HG03521 (cell line): ENCODE data around the gene MT3.
A peak's percentile ranks its signal among the peaks of the same experiment; 100 is the strongest.

Experiments used
- ATAC-seq: cut with Tn5 transposase; IDR thresholded peaks from one replicate; pipeline ENCODE4 v1.9.1; 2021; ENCODE audit warnings: mild to moderate bottlenecking, moderate library complexity; ENCODE audit not compliant: unreplicated experiment

The MT3 gene

GRCh38 chr16:56589141-56590039 is at the start of gene MT3:
TSS of gene MT3 (plus strand) at chr16:56589528. CDS start at chr16:56589591, 63 bp downstream.
- ATAC-seq: no peak

GRCh38 chr16:56539656-56540055 is 49.7 kb upstream of the MT3 start:
- ATAC-seq: no peak

DNA sequence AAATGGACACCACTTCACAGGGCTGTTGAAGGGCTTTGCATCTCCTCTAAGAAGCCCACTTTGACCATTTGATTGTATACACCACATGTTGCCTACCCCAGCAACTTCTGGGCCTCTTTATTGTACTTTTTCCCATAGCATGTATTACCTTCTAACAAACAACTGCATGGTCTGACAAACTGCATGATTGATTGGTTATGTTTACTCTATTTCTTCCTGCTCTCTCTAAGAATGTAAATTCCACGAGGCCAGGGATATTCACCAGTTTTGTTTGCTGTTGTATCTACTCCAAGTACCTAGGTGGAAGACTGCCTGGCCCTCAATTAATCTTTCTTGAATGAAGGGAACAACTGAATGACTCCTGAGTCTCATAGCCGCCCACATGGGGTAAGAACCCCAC is 47.3 kb upstream of the MT3 start:
- no peak for ATAC-seq

GRCh38 chr16:56547120-56547948 is 42.0 kb upstream of the MT3 start:
- no peak for ATAC-seq

DNA sequence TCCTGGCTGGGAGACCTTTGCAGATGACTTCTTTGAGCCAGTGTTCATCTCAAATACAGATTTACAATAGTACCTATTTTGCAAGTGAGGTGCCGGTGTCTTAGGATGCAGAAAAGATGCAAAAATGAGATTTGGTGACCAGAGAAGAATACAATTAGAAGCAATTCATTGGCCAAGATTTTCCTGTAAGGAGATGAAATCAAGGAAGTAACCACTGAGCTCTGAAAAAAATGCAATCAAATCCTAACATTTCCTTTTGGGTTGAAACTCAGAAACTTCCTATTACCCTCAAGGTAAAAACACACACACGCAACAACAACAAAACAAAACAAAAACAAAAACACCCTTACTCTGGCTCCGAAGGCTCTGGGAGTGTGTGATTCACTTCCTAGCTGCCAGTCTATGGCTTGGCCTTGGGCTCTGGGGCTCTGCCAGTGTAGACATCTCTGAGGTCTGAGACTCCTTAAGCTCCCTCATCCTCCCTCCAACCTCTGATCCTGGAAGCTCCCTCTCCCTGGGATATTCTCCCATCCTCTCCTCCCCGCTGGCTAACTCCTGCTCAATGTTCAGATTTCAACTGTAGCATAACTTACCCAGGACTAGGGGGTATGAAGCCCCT is 41.3 kb upstream of the MT3 start:
- ATAC-seq: no peak

DNA sequence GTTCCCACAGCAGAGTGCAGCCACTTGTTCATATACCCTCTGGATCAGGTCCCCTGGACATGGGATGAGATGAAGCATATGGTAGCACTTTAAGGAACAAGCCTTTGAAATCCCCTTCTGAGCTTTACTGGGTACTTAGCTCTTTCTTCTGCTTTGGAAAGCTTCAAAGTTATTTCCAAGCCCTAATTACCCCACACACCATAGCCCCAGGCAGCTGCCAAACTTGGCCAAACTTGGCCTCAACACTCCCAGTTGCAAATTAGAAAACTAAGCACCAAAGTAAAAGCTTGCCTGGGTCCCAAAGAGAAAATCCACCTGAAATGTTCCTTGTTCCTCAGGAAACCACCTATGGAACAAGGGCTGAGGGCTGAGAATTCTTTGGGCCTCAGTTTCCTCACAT is 40.2 kb upstream of the MT3 start:
- ATAC-seq: no peak

DNA sequence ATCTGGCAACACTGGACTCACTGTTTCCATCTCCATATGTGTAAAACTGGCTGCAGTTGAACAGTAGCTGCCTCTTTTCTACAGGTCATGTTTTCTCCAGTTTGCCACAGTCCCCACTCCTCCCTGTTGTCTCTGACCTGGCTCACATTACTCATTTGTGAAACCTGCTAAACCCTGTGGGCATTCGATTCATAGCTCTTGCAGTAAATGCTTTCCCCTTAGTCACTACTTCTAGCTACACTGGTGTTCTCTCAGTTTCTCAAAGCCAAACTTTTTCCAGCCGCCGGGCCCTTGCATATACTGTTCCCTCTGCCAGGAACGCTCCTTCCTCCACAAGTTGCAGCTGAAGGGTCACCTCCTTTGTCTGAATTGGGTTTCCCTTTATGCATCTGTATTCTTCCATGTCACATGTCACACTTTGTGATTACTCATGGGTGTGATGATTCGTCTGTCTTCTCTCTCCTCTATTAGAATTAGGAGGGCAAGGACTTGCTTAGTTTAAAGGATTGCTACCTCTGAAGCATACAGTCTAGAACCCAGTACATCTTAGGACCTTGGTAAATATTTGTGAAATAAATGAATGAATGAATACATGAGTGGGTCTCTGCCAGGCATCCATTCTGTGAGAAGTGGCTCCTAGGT is 39.5 kb upstream of the MT3 start:
- ATAC-seq: no peak

DNA sequence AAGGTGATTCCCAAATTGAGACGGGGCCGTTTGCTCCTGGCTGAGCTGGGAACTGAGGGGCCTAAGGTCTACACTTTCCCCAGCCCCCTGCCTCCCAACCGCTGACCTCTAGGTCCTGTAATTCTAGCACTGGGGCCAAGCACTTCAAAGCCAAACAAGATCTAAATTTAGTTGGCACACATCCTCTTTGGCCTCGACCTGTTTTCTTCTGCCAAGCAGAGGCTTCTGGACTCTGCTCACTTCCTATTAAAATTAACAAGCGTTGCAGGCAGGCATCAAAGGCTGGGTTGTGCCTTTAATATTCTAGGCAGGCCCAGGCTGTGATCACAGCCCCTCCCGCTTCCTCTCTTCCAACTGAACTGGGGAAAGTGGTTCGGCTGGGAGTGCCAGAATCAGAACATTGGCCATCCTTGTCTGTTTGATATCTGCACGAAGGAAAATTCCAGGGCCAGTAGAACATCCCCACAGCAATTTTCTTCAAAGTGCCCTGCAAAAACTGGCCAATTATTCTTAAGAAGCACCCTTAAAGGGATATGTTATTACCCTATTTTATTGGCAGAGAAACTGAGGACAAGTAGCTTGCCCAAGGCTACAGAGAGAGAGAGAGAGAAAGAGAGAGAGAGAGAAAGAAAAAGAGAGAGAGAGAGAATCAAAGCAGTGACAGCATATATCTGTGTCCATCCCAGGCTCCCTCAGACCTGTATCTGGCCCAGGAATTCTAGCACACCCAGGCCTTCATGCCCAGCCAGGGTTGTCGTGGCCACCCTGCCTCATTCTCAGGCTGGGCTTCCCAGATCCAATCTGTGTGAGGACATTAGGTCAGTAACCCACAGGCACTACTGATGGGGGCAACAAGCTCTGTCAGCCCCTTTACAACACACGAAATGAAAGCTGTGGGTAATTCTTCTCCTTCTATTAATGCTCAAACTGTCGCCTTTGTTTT is 37.3 kb upstream of the MT3 start:
- no peak for ATAC-seq

DNA sequence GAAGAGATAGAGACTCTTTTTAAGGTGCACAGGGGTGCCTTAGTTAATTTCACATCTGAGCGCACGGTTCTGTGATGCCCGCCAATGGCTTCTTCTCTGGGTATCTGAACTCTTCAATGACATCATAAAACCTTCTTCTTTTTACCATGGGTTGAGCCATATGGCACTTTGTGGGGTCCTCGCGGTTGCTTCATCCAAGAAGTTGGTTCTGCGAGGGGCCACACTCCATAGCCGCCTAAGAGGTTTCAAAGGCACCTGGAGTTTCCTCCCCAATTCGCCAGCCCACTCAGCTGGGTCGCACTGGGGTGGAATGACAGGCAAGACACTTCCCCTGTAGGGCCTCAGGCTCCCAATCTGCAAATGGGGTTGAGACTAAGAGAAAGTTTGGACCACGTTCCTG is 34.9 kb upstream of the MT3 start:
- no peak for ATAC-seq

- ATAC-seq: no peak
Measured at GRCh38 chr16:56558024-56558747, 31.1 kb upstream of the MT3 start.

DNA sequence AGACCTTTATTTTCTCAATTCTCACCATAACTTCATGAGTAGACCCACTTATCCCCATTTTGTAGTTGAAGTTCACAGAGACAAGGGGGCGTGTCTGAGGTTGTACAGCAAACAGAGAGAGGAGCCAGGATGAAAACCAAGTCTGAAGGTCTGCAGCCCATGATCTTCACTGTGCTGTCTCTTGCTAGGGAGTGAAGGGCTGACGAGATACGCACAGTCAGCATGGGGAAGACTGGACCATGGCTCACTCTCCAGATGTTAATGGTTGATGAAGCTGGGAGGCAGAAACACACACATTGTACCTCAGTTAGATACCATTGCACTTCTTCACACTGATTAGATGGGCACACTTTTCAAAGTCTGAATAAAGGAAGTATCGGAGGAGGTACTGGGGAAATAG is 30.2 kb upstream of the MT3 start:
- ATAC-seq: no peak

GRCh38 chr16:56560447-56560846 is 28.9 kb upstream of the MT3 start:
- ATAC-seq: no peak

DNA sequence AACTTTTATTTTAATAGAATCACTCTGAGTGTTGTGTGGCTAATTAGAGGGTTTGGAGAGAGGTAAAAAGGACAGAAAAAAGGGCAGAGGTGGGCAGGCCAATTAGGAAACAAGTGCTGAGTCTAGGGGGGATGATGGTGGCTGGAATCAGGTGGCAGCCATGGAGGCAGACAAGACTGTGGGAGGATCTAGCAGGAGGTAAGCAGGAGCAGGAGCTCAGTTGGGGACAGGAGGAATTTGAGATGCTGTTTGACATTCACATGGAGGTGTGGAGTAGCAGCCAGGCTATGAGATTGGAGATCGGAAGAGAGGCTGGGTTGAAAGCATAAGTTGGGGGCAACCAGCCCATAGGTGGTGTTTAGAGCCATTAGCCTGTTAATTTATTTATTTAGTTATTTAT is 28.2 kb upstream of the MT3 start:
- no peak for ATAC-seq

DNA sequence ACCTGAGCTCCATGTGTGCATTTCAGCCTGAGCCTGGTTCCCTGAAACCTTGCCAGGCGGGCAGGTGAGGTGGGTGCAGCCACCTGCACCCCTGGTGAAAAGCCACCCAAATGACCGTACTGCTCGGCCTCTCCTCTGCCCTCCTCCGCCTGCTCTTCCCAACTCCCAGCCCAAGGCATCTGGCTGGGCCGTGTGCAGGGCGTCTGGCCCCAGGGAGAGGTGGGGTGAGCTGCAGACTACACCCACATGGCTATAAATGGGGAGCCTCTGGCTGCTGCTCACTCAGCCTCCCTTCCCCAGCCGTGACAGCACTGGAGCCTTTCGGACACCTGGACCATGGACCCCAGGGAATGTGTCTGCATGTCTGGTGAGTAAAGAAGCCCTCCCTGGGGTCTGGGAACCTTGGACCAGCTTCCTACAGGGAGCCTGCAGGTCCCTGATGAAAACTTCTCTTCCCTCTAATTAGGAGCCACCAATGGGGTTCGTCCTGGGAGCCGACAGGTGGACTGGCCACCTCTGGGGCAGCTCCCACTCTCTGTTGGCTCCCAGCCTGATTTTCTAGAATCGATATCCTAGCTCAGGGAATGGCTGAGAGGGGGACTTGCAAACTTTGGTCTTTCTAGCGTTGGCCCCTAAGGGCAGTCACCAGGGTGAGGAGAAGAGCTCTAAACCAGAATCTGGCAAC is 24.4 kb upstream of the MT3 start, which contains the start of gene MT4:
TSS of gene MT4 (plus strand) at position 281 of the 685 bp plus-strand sequence. CDS start at position 337, 56 bp downstream.
- no peak for ATAC-seq

GRCh38 chr16:56569971-56570370 is 19.4 kb upstream of the MT3 start:
- ATAC-seq: no peak

- no peak for ATAC-seq
Measured at GRCh38 chr16:56571525-56571924, 17.8 kb upstream of the MT3 start.

- no peak for ATAC-seq
Measured at GRCh38 chr16:56574625-56575024, 14.7 kb upstream of the MT3 start.

DNA sequence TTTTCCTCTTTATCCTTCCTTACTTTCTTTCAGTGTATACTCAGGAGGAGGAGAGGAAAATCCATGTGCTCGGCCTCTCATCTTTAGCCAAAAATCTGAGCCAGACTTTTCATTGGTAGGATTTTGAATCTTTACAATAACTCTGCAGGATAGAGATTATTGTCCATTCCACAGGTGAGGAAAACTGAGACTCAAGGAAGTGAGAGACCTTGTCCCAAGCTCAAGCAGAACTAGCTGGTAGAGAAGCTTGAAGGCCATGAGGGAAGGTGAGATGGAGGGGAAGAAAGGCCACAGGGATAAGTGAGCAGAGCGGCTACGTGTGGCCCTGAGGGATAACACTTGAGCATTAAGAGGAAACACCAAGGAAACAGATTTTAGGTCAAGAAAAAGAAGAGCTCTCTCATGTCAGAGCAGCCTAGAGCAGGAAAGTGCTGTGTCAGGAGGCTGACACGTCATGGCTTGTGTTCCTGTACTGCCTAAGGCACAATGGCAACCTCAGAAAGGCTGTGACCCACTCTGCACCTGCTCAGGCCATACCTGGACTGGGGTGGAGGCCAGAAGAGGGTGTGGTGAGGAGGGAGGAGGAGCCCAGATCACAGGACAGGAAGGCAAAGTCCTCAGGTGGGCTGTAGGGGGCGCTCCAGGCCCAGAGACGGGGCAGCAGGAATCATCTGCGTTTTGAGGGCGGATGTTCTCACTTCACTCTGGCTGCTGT is 12.6 kb upstream of the MT3 start:
- peak; percentile 72 for ATAC-seq
